HG03442 (cell line): Measurements from ENCODE around the gene GINS1.

Experiments used
- ATAC-seq: cut with Tn5 transposase; IDR thresholded peaks from one replicate; pipeline ENCODE4 v1.9.1; 2021; ENCODE audit warnings: mild to moderate bottlenecking, moderate library complexity; ENCODE audit not compliant: unreplicated experiment

The GINS1 gene

GRCh38 chr20:25491446-25492038, 84.1 kb downstream of the GINS1 start:
- no peak for ATAC-seq

DNA sequence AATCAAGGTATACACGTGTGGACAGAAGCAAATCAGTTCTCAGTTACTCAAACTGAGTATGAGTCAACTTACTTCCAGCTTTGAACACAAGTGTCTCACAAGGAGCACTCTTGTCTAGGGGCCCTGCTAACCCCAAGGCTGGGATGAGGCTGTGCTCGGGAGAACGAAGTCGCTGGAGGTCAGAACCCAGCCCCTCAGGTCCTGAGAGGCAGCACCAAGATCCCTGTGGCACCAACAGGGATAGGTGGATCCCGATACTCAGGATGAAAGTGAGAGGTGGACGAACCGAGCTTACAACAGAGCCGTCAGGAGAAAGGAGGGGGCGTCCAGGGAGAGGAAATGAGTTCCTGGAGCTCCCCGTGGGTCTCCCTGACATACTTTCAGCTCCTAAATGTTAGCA, 85.7 kb downstream of the GINS1 start:
- ATAC-seq: no peak

DNA sequence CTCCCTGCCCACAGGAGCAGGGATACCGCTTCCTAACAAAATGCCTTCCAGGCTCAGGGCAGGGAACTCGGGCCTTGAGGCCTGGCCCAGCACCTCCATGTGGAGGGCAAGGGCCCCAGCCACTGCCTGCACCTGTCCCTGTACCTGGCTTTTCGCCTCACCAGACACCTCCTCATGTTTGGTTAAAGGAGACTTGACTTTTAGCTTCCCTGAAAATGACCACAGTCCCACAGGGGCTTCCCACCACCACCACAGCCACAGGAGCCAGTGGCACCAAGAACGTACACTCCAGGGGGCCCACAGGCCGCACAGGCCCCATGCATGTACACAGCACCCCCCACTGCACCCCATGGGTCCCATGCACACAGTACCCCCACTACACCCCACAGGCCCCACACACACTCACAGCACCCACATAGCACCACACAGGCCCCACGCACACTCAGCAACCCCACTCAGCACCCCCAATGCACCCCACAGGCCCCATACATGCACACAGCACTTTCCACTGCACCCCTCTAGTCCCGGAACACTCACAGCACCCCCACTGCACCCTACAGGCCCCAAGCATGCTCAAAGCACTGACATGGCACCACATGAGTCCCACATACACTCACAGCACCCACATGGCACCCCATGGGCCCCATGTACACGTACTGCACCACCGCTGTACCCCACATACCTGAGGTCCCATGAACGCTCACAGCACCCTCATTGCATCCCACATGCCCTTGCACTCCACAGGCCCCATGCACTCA, 86.5 kb downstream of the GINS1 start:
- ATAC-seq: no peak

GRCh38 chr20:25494506-25495188, 87.2 kb downstream of the GINS1 start:
- no peak for ATAC-seq

DNA sequence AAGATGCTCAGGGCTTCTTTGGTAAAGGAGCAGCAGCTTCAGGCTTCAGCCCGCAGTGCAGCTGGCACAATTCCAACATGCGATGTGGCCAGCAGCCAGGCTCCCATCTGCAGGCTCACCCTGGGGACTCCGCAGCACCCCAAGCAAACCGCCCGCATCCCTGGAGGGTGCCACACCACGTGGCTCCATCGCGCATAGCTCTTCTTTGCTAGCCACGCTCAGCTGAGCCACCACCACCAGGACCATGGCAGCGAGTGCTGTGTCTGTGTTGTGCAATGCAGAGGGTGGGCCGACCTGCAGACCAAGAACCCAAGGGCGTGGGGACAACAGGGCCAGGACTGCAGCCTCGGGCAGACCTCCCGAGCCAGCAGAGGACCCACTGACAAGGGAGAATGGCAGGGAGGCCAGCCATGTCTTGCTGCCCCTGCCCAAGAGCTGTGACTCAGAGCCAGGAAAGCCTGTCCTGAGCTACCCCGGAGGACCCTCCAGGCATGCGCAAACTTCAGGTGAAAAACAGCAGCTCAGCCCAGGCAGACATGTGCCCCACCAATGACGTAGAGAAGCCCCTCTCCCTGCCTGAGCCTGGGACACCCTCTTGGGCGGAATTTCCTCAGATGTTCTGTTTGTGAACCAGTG, 87.8 kb downstream of the GINS1 start:
- ATAC-seq: no peak

- no peak for ATAC-seq
These were observed 88.9 kb downstream of the GINS1 start for GRCh38 chr20:25496165-25496967.

DNA sequence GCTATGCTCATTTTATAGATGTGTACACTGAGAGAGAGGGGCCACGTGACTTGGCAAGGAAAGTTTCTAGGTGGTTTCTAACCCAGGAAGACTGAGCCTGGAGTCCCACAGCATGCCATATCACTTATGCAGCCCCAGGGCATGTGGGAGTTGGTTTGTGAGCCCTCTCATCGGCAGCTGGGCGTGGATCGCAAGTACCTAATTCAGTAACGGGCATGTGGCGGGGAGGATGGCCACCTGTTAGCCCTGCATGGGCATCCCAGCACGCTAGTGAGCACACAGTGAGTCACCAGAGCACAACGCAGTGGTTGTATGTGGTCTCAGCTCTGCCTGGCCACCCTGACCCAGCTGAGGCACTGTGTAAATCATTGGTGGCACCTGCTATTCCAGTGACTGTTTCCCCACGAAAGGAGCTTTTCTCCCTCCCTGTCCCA, 89.5 kb downstream of the GINS1 start:
- ATAC-seq: no peak

DNA sequence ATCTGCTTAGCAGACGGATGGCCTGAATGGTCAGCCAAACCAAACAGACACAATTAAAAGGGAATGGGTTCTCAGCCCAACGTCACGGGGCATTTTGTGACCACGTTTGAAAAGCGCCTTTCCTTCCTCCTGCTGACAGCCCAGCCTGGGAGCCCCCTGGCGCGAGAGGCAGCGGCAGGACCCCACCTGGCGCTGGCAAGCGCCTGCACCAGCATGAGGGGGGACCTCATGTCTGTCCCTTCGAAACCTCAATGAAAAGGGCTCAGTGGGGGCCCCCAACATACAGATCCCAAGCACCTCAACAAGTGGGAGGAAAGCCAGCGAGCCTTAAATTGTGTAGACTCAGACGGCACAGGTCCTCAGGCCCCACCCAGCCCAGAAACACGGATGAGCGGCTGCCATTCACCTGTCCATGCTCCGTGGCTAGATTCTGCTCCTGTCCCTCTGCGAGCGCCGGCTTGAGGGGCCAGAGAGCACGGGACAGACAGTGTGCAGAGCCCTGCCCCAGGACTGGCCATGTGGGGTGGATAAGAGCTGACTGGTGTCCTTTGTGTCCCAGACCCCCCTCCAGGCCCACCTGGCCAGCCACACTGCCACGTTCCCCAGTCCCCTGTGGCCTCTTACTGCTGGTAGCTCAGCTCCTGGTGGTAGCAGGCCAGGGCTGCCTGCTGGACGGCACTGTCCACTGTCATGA, 90.3 kb downstream of the GINS1 start:
- ATAC-seq: no peak
